ENCODE results near the gene SIPA1L2.

- TF ChIP-seq POU2F2 (IDR thresholded peaks at IDR 0.05; ENCODE audit: low read depth, low read length), result no peak
- no peak for TF ChIP-seq POLR2AphosphoS5 (IDR thresholded peaks at IDR 0.05; ENCODE audit: low read depth, low read length)
- TF ChIP-seq POLR2A (IDR thresholded peaks at IDR 0.05; ENCODE audit: low read depth, low read length), result no peak
Observed at GRCh38 chr1:232591344-232591743, 38.6 kb downstream of the SIPA1L2 start.

All from GM12891 (cell line).